Panc1 (cell line): Measurements from ENCODE around the gene MAPT. TPM values are rescaled to one million over a fixed set of nuclear protein-coding genes. Genes with fewer than 3 reads are reported as not detected.

ENCODE experiments used
- ATAC-seq: fragments of 200-7000 bp; cut with Tn5 transposase; 2 replicates; pipeline ENCODE4 v1.9.1; 2020; ENCODE audit warnings: mild to moderate bottlenecking, moderate library complexity
- BruUV-seq: library from RNA; stranded (reverse); fragments of 400-500 nt; replicated peaks from 2 replicates; lab custom pipeline; 2021; lab: Mats Ljungman, UMichigan
- CTCF ChIA-PET: fragments of 300-600 bp; sonication (Branson Sonifier 250); formaldehyde crosslinking; loops from one replicate; lab custom pipeline; 2022; ENCODE audit warnings: antibody characterized with exemption; lab: Charles Lee
- POLR2A ChIA-PET: fragments of 300-600 bp; sonication (Branson Sonifier 250); formaldehyde crosslinking; loops from one replicate; lab custom pipeline; 2022; ENCODE audit warnings: antibody characterized with exemption; lab: Charles Lee
- DNase-seq: peaks from one replicate; pipeline ENCODE4 v3.0.0-alpha.2; 2010; ENCODE audit warnings: low read depth, low spot score
- H3K27ac ChIP-seq: 2 replicates; pipeline ENCODE4 v1.5.1; 2011; ENCODE audit warnings: mild to moderate bottlenecking, low read length, inconsistent platforms
- H3K27me3 ChIP-seq: fragments of 200-500 bp; sonication (Bioruptor generic); 2 replicates; pipeline ENCODE4 v1.6.0; 2014; ENCODE audit warnings: low read length, inconsistent platforms; ENCODE audit not compliant: control insufficient read depth, insufficient read depth
- H3K36me3 ChIP-seq: fragments of 200-500 bp; sonication (Bioruptor generic); 2 replicates; pipeline ENCODE4 v1.5.1; 2014; ENCODE audit warnings: inconsistent platforms, mild to moderate bottlenecking, low read length, moderate library complexity; ENCODE audit not compliant: control insufficient read depth, insufficient read depth
- H3K4me1 ChIP-seq: 2 replicates; pipeline ENCODE4 v1.5.1; 2011; ENCODE audit warnings: inconsistent platforms, mild to moderate bottlenecking, low read length, moderate library complexity; ENCODE audit not compliant: control insufficient read depth, insufficient read depth
- H3K4me3 ChIP-seq, 2 experiments: 2 replicates each; pipeline ENCODE4 v1.5.1; 2011 to 2012; ENCODE audit warnings: low read depth in 2 of 2, low read length in 2 of 2, mild to moderate bottlenecking in 2 of 2, inconsistent platforms in 1 of 2, moderate library complexity in 1 of 2
- H3K9me3 ChIP-seq: fragments of 200-500 bp; sonication (Bioruptor generic); 2 replicates; pipeline ENCODE4 v1.5.1; 2014; ENCODE audit warnings: low read depth, mild to moderate bottlenecking, inconsistent platforms, low read length, moderate library complexity; ENCODE audit not compliant: control insufficient read depth, insufficient read depth
- POLR2AphosphoS5 ChIP-seq: IDR thresholded peaks from 2 replicates; pipeline ENCODE4 v1.6.1; 2012; ENCODE audit warnings: mild to moderate bottlenecking, low read depth, low read length, moderate library complexity
- SIN3A ChIP-seq: IDR thresholded peaks from 2 replicates; pipeline ENCODE4 v1.6.1; 2012; ENCODE audit warnings: low read depth, mild to moderate bottlenecking, low read length, moderate library complexity, borderline replicate concordance; ENCODE audit not compliant: insufficient read depth
- TCF7L2 ChIP-seq: IDR thresholded peaks from 2 replicates; pipeline ENCODE4 v1.6.1; 2011; ENCODE audit warnings: mild to moderate bottlenecking, low read depth, low read length, inconsistent platforms
- in situ Hi-C: cut with HindIII; loops from 2 replicates; pipeline ENCODE4 v1.10.0; 2016; ENCODE audit warnings: low sequenced_read_pairs, low pct_unique_long_range_greater_than_20kb
- intact Hi-C: fragments of 100-400 bp; cut with micrococcal nuclease; formaldehyde crosslinking; loops from one replicate; pipeline ENCODE4 v1.10.0; 2022; ENCODE audit not compliant: unreplicated experiment
- total RNA-seq: library from RNA; stranded (reverse); gene quantifications from one replicate; pipeline ENCODE4 v1.2.1, GENCODE V29; 2021; ENCODE audit not compliant: unreplicated experiment
- TF ChIP-seq, protein P1 (sequence below): fragments of 450-650 bp; IDR thresholded peaks from 2 replicates; pipeline ENCODE4 v1.5.1; 2017; ENCODE audit warnings: mild to moderate bottlenecking
- TF ChIP-seq, protein P2 (sequence below), 2 experiments: IDR thresholded peaks; 2 replicates each; pipeline ENCODE4 v1.6.1; 2011 to 2012; ENCODE audit warnings: low read depth in 2 of 2, control low read depth in 1 of 2, low read length in 1 of 2, mild to moderate bottlenecking in 1 of 2, moderate library complexity in 1 of 2; ENCODE audit not compliant: insufficient read depth in 1 of 2

MAPT gene
- total RNA-seq, 1 experiment from 2014 or later: 0.59 TPM

DNA sequence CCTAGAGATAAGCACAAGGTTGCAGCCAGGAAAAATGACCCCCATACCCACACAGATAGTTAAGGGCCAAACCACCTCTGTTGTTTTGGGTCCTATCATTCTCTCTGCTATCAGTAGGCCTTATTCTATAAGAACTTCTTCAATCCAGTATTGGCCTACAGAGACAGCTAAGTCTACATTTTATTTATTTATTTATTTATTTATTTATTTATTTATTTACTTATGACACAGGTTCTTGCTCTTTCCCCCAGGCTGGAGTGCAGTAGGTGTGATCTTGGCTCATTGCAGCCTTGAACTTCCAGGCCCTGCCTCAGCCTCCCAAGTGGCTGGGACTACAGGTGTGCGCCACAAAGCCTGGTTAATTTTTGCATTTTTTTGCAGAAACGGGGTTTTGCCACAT is 7.5 kb upstream of the MAPT start:
- BruUV-seq: no TSS peak
- Histone ChIP-seq H3K4me1 (no peaks in the 10 kb centered on the region), H3K4me3 (no peak overlapping the region), H3K36me3 (no peaks in the 10 kb centered on the region), H3K9me3 (no peaks in the 10 kb centered on the region), H3K27ac (no peak overlapping the region), H3K27me3 (no peaks in the 10 kb centered on the region)
- DNase-seq (no peak), ATAC-seq (no peak)
- intact Hi-C loops (no loop called here), in situ Hi-C loops (no loop called here)
- TF ChIP-seq SIN3A (no peak), TCF7L2 (no peak), POLR2AphosphoS5 (no peak)
- TF ChIP-seq, protein P1, sequence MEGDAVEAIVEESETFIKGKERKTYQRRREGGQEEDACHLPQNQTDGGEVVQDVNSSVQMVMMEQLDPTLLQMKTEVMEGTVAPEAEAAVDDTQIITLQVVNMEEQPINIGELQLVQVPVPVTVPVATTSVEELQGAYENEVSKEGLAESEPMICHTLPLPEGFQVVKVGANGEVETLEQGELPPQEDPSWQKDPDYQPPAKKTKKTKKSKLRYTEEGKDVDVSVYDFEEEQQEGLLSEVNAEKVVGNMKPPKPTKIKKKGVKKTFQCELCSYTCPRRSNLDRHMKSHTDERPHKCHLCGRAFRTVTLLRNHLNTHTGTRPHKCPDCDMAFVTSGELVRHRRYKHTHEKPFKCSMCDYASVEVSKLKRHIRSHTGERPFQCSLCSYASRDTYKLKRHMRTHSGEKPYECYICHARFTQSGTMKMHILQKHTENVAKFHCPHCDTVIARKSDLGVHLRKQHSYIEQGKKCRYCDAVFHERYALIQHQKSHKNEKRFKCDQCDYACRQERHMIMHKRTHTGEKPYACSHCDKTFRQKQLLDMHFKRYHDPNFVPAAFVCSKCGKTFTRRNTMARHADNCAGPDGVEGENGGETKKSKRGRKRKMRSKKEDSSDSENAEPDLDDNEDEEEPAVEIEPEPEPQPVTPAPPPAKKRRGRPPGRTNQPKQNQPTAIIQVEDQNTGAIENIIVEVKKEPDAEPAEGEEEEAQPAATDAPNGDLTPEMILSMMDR: no peak
- TF ChIP-seq, protein P2, sequence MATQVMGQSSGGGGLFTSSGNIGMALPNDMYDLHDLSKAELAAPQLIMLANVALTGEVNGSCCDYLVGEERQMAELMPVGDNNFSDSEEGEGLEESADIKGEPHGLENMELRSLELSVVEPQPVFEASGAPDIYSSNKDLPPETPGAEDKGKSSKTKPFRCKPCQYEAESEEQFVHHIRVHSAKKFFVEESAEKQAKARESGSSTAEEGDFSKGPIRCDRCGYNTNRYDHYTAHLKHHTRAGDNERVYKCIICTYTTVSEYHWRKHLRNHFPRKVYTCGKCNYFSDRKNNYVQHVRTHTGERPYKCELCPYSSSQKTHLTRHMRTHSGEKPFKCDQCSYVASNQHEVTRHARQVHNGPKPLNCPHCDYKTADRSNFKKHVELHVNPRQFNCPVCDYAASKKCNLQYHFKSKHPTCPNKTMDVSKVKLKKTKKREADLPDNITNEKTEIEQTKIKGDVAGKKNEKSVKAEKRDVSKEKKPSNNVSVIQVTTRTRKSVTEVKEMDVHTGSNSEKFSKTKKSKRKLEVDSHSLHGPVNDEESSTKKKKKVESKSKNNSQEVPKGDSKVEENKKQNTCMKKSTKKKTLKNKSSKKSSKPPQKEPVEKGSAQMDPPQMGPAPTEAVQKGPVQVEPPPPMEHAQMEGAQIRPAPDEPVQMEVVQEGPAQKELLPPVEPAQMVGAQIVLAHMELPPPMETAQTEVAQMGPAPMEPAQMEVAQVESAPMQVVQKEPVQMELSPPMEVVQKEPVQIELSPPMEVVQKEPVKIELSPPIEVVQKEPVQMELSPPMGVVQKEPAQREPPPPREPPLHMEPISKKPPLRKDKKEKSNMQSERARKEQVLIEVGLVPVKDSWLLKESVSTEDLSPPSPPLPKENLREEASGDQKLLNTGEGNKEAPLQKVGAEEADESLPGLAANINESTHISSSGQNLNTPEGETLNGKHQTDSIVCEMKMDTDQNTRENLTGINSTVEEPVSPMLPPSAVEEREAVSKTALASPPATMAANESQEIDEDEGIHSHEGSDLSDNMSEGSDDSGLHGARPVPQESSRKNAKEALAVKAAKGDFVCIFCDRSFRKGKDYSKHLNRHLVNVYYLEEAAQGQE (IDR thresholded peaks at IDR 0.05; ENCODE audit: insufficient read depth in 1 of 2, low read depth in 2 of 2, low read length in 1 of 2): no peak
- POLR2A ChIA-PET: no interaction called here
- CTCF ChIA-PET: no interaction called here

DNA sequence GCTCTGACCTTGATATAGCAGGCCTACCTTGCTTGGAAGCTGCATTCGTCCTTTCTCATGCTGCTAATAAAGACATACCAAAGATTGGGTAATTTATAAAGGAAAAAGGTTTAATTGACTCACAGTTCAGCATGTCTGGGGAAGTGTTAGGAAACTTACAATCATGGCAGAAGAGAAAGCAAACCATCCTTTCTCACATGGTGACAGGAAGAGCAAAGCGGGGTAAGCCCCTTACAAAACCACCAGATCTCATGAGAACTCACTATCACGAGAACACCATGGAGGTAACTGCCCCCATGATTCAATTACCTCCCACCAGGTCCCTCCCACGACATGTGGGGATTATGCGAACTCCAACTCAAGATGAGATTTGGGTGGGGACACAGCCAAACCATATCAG is 6.0 kb upstream of the MAPT start:
- no peaks in the 10 kb centered on the region for H3K36me3 ChIP-seq
- intact Hi-C loops: no loop called here
- POLR2A ChIA-PET: no interaction called here
- CTCF ChIA-PET: no interaction called here
- no peak overlapping the region for H3K27ac ChIP-seq
- H3K9me3 ChIP-seq: no peaks in the 10 kb centered on the region
- ATAC-seq (no peak), DNase-seq (no peak)
- no peaks in the 10 kb centered on the region for H3K4me1 ChIP-seq
- in situ Hi-C loops: no loop called here
- H3K27me3 ChIP-seq: no peaks in the 10 kb centered on the region
- H3K4me3 ChIP-seq: no peak overlapping the region
- no TSS peak for BruUV-seq
- TF ChIP-seq, protein P1: no peak
- TF ChIP-seq, protein P2 (IDR thresholded peaks at IDR 0.05; ENCODE audit: insufficient read depth in 1 of 2, low read depth in 2 of 2, low read length in 1 of 2): no peak
- TF ChIP-seq POLR2AphosphoS5: no peak
- no peak for TF ChIP-seq TCF7L2
- TF ChIP-seq SIN3A: no peak
